HAP-1 (cell line): Measurements from ENCODE around the gene ACOT13.
A peak's percentile ranks its signal among the peaks of the same experiment; 100 is the strongest.
"Not testable (repeated sequence)": the region's sequence is repeated elsewhere in the genome, so short reads cannot be mapped to it uniquely, and the experiment has no call there.

Source experiments
- DNase-seq, 2 experiments: peaks; one replicate each; pipeline ENCODE4 v3.0.0-alpha.2; 2016 to 2020; ENCODE audit warnings: low spot score in 2 of 2
- H3K27me3 ChIP-seq: fragments of 250-450 bp; sonication (Bioruptor Pico); 2 replicates; pipeline ENCODE4 v1.5.1; 2020; ENCODE audit warnings: low read depth, mild to moderate bottlenecking, moderate library complexity
- H3K36me3 ChIP-seq: fragments of 250-450 bp; sonication (Bioruptor Pico); replicated peaks from 2 replicates; pipeline ENCODE4 v1.5.1; 2020; ENCODE audit warnings: mild to moderate bottlenecking
- H3K4me1 ChIP-seq: fragments of 250-450 bp; sonication (Bioruptor Pico); 2 replicates; pipeline ENCODE4 v1.5.1; 2020; ENCODE audit warnings: mild to moderate bottlenecking
- H3K4me3 ChIP-seq: fragments of 250-450 bp; sonication (Bioruptor Pico); 2 replicates; pipeline ENCODE4 v1.5.1; 2020; ENCODE audit warnings: mild to moderate bottlenecking, moderate library complexity
- H3K9me3 ChIP-seq: fragments of 250-450 bp; sonication (Bioruptor Pico); 2 replicates; pipeline ENCODE4 v1.5.1; 2020; ENCODE audit warnings: mild to moderate bottlenecking, moderate library complexity
- in situ Hi-C: fragments of 300-500 bp; cut with MboI; formaldehyde crosslinking; loops from 3 replicates; pipeline ENCODE4 v1.14.3; 2020; ENCODE audit warnings: low sequenced_read_pairs, inconsistent platforms, mixed read lengths

Gene ACOT13

DNA sequence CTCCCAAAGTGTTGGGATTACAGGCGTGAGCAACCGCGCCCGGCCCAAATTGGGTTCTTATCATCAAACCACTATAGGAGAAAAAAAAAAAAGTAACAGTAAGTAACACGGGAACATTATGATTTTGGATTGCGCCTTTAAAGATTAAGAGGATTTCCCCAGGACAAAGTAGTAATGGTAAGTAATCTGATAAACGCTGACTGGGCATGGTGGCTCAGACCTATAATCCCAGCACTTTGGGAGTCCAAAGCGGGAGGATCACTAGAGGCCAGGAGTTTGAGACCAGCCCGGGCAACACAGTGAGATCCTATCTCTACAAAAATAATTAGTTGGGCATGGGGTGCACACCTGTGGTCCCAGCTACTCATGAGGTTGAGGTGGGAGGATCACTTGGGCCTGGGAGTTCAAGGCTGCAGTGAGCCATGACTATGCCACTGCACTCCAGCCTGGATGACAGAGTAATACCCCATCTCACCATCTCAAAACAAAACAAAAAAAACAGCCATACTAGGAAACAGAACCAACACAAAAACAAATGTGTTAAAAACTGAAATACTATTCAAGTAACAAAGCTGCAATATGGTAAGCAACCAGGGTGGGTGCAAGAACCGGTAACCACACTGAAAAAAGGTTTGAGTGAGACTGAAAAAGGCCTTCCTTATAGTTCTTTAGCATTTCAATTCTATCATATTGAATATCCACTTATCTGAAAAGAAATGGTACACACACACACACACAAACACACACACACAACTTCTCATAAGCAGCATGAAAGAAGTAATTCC lies 43.8 kb downstream of the ACOT13 start:
- in situ Hi-C loops = no loop called here
- H3K36me3 ChIP-seq = peaks cover 99% of the 10 kb centered on the region

DNA sequence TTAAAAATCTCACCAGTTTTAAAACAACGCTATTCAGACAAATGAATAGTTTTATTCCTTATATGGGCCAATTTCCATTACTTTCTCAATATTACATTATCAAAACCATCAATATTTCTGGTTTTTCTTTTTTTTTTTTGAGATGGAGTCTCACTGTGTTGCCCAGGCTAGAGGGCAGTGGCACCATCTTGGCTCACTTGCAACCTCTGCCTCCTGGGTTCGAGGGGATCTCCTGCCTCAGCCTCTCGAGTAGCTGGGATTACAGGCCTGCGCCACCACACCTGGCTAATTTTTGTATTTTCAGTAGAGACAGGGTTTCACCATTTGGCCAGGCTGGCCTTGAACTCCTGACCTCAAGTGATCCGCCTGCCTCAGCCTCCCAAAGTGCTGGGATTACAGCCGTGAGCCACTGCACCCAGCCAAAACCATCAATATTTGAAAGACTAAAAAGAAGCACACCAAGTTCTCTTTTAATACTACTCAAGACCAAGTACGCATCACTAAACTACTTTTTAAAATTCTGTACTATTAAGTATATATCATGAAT lies 49.8 kb downstream of the ACOT13 start:
- in situ Hi-C loops = not testable (repeated sequence)
- peaks cover 12% of the 10 kb centered on the region for H3K4me1 ChIP-seq

More for the DNA sequence above, 43.8 kb downstream of the ACOT13 start:
- Histone ChIP-seq H3K9me3 (no peaks in the 10 kb centered on the region), H3K4me1 (no peaks in the 10 kb centered on the region; the same call in 1 of the 2 replicates), H3K27me3 (no peaks in the 10 kb centered on the region), H3K4me3 (no peak overlapping the region)
- DNase-seq = no peak

GRCh38 chr6:24718449-24719124 lies 51.7 kb downstream of the ACOT13 start:
- Histone ChIP-seq H3K36me3 (peaks cover 49% of the 10 kb centered on the region), H3K4me1 (peaks cover 15% of the 10 kb centered on the region), H3K9me3 (no peaks in the 10 kb centered on the region), H3K27me3 (no peaks in the 10 kb centered on the region), H3K4me3 (peak overlapping the region; percentile 99)
- in situ Hi-C loops = no loop called here
- DNase-seq = no peak

More for the DNA sequence above, 49.8 kb downstream of the ACOT13 start:
- Histone ChIP-seq H3K4me3 (peak overlapping the region; percentile 99), H3K36me3 (peaks cover 68% of the 10 kb centered on the region)
- H3K9me3 ChIP-seq, H3K27me3 ChIP-seq, DNase-seq: not testable (repeated sequence)

- peaks cover 41% of the 10 kb centered on the region for H3K36me3 ChIP-seq
- in situ Hi-C loops = no loop called here
Observed at GRCh38 chr6:24719125-24719971, 52.5 kb downstream of the ACOT13 start, which contains the start of gene C6orf62. TSS of gene C6orf62 (minus strand) at chr6:24719154. CDS start at chr6:24718668, 486 bp downstream.

DNA sequence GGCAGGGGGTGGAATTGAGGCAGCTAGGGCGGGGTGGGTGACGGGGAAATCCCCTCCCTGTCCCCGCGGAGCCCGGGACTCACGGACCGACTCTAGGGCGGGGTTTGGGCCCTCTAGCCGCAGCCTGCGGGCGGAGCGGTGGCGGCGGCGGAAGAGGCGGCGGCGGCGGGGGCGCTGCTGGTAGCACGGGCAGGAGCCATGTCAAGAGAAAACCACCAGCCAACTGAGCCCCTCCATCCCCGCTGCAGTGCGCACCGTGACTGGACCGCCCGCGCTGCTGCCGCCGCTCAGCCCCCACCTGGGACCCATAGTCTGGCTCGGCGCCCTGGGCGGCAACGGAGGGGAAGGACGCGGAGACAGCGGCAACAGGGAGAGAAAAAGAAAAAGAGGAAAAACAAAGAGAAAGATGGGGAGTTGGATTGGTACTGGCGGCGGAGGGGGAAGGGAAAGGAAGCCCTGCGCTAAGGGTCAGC lies 53.3 kb downstream of the ACOT13 start:
- Histone ChIP-seq H3K4me3 (peak overlapping the region; percentile 99), H3K4me1 (peaks cover 26% of the 10 kb centered on the region), H3K27me3 (no peaks in the 10 kb centered on the region), H3K36me3 (peaks cover 33% of the 10 kb centered on the region), H3K9me3 (no peaks in the 10 kb centered on the region)
- peak in 1 of 2 experiments; percentile 62 for DNase-seq
- in situ Hi-C loops = no loop called here

More at GRCh38 chr6:24719125-24719971, 52.5 kb downstream of the ACOT13 start, which contains the start of gene C6orf62:
- Histone ChIP-seq H3K27me3 (no peaks in the 10 kb centered on the region), H3K4me3 (peak within 1 kb of the TSS; percentile 99), H3K4me1 (peaks cover 21% of the 10 kb centered on the region), H3K9me3 (no peaks in the 10 kb centered on the region)
- DNase-seq = peak in 1 of 2 experiments; percentile 46

- in situ Hi-C loops = no loop called here
- DNase-seq = peak; percentile 95 to 99
- Histone ChIP-seq H3K9me3 (no peaks in the 10 kb centered on the region), H3K27me3 (no peaks in the 10 kb centered on the region), H3K36me3 (peaks cover 26% of the 10 kb centered on the region), H3K4me3 (peak overlapping the region; percentile 99), H3K4me1 (peaks cover 26% of the 10 kb centered on the region)
Observed at GRCh38 chr6:24720604-24721460, 54.0 kb downstream of the ACOT13 start.

DNA sequence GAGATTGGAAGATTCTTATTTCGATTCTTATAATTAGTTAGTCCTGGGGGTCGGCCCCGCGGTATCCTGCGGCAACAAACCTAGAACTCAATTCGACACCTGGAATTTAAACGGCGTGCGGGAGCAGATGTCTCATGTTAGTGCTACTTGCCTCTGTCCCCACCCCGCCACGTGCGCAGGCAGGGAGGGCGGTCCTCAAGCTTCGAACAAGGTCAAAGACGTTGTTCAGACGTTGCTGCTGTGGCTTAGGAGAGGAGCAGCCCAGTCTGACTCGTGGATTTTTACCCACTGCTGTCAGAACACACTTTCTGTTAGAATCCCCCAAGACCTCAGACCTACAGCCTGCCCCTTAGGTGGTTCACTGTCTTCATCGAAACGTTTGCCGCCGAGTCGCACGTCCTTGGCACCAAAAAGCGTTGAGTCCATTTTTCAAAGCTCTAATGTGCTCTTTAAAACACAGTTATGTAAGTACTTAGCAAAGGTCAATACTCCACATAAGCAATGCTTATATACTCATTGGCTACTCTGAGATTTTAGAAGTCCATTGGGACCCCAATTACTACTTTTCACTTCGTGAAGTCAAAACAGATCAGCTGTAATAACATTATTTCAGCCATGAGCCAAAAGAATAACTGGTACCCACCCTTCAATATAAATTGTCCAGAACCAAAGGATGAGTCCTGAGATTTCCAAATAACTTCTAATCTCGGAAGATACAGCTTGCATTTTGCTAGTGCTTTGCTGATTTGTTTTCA lies 54.8 kb downstream of the ACOT13 start:
- no peaks in the 10 kb centered on the region for H3K27me3 ChIP-seq
- peak overlapping the region; percentile 99 for H3K4me3 ChIP-seq
- H3K9me3 ChIP-seq = no peaks in the 10 kb centered on the region
- DNase-seq = no peak
- peaks cover 19% of the 10 kb centered on the region for H3K36me3 ChIP-seq
- in situ Hi-C loops = no loop called here
- peaks cover 31% of the 10 kb centered on the region for H3K4me1 ChIP-seq

DNA sequence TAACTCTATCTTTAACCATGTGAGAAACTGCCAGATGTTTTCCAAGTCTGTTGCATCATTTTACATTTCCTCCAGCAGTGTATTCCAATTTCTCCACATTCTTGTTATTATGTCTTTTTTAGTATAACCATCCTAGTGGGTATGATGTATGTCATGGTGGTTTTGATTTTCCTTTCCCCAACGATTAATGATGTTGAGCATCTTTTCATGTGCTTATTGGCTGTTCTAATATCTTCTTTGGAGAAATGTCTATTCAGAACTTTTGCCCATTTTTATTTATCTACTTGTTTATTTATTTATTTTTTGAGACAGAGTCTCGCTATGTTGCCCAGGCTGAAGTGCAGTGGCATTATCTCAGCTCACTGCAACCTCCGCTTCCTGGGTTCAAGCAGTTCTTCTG lies 56.4 kb downstream of the ACOT13 start:
- H3K36me3 ChIP-seq = peaks cover 10% of the 10 kb centered on the region
- in situ Hi-C loops = no loop called here

GRCh38 chr6:24730653-24731052 lies 63.8 kb downstream of the ACOT13 start:
- H3K4me3 ChIP-seq, H3K27me3 ChIP-seq, DNase-seq, in situ Hi-C loops, H3K36me3 ChIP-seq, H3K9me3 ChIP-seq, H3K4me1 ChIP-seq: not testable (repeated sequence)

More for the DNA sequence above, 56.4 kb downstream of the ACOT13 start:
- DNase-seq = no peak
- no peaks in the 10 kb centered on the region for H3K9me3 ChIP-seq
- no peaks in the 10 kb centered on the region for H3K27me3 ChIP-seq
- H3K4me3 ChIP-seq = no peak overlapping the region
- H3K4me1 ChIP-seq = peaks cover 26% of the 10 kb centered on the region

DNA sequence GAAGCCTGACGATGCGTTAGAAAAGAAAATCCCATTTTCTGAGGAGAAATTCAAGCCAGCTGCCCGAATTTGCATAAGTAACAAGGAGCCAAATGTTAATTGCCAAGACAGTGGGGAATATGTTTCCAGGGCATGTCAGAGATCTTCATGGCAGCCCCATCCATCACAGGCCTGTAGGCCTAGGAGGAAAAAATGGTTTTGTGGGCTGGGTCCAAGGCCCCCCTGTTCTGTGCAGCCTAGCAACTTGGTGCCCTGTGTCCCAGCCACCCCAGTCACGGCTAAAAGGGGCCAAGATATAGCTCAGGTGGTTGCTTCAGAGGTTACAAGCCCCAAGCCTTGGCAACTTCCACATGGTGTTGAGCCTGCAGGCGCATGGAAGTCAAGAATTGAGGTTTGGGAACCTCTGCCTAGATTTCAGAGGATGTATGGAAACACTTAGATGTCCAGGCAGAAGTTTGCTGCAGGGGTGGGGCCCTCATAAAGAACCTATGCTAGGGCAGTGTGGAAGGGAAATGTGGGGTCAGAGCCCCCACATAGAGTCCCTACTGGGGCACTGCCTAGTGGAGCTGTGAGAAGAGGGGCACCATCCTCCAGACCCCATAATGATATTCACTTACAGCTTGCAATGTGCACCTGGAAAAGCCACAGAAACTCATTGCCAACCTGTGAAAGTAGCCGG lies 64.7 kb downstream of the ACOT13 start:
- H3K4me3 ChIP-seq, H3K36me3 ChIP-seq, H3K27me3 ChIP-seq, H3K4me1 ChIP-seq, in situ Hi-C loops, H3K9me3 ChIP-seq, DNase-seq: not testable (repeated sequence)

DNA sequence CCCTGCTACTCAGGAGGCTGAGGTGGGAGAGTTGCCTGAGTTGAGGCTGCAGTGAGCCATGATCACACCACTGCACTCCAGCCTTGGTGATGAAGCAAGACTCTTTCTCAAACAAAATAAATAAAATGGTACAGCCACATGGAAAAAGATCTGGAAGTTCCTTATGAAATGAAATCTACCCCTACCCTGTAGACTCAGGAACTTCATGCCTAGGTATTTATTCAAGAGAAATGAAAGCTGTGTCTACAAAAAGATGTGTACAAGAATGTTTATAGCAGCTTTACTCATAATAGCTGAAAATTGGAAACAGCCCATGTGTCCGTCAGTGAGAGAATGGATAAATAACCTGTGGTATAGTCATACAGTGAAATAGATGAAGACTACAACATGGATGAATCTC lies 67.3 kb downstream of the ACOT13 start:
- no peak for DNase-seq
- H3K36me3 ChIP-seq = no peaks in the 10 kb centered on the region
- H3K9me3 ChIP-seq = peaks cover 10% of the 10 kb centered on the region
- no peaks in the 10 kb centered on the region for H3K27me3 ChIP-seq
- no peaks in the 10 kb centered on the region for H3K4me1 ChIP-seq
- in situ Hi-C loops = no loop called here
- H3K4me3 ChIP-seq = no peak overlapping the region
